ENCODE data around the gene GDNF.

Gene GDNF

DNA sequence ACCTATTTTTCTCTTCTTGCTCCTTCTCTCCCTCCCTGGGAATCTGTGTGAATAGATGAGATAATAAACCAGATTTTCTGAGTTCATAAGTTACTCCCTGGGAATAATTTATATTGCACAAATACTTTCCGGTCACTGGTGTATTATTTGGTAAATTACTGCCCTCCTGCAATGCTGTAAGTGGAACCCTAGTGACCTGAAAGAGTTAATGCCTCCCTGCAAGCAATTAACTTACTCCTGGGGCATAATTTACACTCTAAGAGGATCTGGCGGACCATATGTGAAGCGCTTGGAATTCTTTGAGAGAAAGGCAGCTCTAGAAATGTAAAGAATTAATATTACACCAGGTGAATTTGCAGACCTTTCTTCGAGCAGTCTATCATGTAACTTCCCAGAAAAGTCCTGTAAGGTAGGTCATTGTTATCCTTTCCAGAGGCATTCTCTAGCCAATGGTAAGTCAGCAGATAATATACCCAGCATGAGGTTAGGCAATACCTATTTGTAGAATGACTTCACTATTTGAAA is 7.0 kb upstream of the GDNF start:
- no peak for DNase-seq

DNA sequence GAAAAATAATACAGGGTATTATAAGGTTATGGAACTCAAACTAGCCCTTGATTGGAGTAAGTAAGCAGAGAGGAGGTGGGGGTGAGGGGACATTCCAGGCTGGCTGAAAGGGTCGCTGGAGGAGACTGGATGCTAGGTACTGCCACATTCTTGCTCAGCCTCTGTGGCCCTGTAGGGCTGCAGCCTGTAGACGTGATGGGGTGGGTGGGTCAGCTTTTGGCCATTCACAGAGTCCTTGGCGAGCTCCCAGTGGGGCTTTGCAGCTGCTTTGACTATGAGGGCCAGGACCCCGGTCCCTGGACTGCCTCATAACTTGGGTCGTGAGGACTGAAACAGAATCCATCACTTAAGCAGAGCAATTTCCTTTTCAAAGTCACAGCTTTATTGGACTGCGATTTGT is 4.2 kb upstream of the GDNF start:
- no peak for DNase-seq

DNA sequence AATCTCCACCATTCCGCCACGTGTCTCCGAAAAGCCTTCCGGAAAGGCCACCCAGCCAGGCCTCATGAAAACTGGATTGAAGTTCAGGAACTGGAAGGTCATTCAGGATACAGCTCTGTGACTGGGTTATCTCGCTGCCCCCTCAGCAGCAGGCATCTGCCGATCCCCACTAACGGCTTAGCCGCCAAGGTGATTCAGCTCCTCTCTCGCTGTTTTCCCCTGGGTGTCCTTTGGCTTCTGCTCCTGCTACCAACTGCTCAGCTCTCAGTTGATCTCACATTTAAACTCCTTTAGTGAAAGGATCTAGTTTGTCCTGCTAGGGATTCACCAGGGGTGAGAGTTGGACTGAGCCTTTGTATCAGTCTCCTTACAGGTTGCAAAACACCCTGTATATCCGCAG is 2.2 kb upstream of the GDNF start:
- no peak for DNase-seq

DNA sequence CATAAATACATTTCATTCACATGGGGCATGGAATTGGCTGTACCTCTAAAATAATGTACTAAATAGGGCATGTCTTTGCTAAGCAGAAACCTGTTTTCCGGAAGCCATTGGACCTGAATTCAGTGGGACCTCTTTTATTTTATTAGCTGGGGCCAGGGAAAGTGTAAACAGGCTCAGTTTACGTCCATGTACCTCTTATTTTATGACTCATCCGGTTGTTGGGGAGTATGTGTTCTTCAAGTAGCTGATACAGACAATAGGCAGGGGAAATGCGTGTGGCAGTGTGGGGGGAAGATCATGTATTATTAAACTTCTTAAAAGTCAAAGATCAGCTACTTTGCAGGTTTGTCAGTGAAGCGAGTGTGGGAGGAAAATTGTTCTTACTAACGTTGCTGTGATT is 1.4 kb upstream of the GDNF start:
- DNase-seq = no peak

DNA sequence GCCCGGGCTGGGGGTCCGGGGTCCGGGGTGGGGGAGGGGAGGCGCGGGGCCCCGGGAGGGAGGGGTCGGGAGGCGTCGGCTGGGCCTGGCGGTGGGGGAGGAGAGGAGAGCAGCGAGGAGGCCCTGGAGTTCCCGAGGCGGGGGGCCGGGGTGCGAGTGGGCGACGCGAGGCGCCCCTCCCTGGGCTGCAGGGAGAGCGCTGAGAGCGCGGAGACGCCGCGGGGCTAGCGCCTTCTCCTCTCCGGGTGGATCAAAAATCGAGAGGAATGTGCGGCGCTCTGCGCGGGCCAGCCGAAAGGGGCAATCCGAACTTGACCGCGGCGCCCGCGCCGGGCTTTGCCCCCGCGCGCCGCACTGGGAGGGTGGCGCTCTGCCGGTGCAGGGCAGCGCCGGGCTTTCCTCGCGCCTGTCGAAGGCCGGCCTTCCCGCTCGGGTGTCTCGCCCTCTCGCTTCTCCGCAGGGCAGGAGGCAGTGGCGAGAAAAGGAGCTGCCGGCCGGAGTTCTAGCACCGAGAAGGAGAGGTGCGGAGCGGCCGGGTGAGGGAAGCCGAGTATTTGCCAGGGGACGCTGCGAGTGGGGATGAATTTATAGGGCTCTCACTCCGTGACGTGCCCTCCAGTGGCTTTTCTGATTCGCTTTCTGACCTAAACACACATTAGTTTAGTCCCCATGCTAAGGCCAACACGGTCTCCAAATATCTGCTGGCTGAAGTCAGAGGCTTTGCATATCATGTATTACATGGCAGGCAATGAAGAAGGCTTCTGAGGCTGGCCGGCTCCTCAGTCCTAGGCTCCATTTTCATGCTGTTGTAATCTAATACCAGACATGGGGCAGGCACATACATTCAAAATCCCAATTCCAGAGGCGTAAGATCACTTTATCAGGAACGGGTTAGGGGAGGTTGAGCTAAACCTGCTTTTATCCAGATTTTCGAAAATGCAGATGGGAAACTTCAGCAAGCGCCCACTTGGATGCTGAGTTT is 503 bp upstream of the GDNF start:
- no peak for DNase-seq

DNA sequence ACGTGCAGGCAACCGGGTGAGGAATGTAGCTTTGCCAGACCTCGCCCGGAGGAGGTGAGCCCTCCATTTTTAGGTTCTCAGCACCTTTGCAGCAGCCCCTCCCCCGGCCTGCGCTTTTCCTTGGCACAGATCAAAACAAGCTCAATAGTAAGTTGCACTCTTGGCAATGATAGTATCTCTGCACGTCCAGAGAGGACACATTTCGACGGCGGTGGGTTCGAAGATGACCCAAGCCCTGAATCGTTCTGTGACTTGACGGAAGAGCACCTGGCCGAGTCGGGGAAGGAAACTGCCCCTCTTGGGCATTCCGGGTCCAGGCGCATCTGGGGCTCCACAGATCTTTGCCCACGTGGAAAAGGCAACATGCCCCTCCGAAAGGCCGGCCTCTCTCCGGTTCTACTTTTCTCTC is 904 bp downstream of the GDNF start:
- DNase-seq = no peak

DNA sequence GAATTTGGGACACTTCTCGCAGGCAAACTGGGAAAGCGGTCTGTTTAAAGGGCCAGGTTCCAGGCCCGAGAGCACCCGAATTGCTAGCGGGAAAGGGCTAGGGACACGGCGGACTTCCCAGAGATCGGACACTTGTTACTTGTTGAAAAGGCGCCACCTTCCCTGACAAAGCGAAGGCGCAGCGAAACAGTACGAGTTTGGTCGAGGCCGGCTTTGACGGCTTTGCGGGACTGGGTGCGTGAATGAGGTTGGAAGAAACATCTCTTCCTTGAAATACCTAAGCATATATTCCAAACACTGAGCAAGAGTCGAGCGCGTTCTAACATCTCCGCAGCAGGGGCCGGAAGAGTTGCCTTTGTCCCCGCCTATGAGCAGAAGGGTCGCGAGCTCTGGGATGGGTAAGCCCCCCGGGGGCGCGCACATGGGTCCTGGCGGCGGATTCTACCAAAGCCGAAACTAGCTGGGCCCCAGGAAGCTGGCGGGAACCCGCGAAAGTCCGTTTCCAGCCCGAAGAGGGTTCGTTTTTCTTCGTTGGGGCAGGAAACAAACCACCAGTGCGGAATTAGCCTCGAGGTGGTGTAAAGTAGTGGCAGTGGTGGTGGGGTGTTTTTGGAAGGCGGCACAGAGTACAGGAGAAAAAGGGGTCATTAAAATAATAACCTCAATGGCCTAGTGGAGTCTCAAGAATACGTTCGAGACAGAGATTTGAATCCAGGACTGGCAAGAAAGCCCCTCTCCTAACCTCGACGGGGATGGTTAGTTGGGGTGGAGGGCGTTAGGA is 1.5 kb downstream of the GDNF start:
- no peak for DNase-seq

DNA sequence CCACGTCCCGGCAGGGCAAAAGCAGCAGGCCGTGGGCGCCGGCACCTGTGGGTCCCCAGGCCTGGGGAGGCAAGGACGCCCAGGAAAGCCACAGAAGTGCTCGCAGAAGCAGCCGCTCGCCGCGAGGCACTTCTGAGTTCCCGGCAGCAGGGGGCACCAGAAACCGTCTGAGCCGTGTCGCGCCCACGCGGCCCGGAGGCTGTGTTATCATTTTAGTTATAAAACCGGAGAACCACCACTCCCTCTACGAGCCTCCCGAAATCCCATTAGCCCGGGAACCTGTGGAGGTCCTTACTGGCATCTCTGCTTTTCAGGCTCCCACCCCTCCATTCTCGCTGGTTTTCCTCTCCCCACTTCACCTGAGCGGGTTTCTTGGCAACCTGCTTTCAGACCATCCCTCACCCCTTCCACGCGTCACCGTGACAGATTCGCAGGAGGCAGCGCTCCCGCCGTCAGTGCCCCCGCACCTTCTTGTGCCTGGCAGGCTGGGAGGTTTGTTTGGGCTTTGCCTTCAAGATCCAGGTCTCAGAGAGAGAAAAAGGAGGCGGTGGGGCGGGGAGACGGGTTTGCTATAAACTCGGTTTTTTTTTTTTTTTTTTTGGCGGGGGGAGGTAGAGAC is 2.3 kb downstream of the GDNF start:
- DNase-seq = peak; percentile 35

DNA sequence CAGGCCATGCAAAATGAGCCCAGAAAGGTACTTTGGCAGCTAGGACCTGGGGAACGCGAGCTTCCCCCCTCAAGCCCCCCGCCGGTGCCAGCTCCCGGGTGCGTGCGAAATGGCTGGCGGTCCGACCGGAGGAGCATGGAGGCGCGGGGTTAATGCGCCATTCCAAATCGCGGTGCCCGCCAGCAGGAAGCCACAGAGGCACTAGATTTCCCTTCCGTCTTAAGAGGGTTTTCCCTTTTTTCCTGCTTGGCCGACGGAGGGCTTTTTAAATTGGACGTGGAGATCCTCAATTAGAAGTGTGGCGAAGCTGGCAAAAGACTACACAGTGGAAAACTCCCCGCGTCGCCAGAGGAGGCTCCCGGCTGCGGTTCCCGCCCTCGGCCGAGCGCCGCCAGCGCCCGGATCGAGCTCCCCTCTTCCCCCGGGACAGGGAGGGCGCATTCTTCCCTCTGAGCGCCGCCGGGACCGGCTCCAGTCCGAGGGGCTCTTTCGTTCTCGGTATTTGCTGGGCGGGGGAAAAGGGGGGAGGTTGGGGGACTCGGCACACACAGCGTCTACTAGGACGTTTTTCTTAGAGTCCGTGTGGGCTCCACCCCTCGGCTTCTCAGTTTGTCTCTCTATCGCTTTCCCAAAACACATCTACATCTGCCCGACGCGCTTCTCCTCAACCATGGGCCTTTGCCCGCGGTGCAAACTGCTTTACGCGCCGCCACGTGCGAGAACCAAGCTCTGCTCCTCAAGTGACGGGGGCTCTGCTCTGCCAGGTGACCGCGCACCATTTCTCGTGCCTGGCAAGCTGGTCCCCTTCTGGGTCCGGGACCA is 3.0 kb downstream of the GDNF start:
- no peak for DNase-seq

DNA sequence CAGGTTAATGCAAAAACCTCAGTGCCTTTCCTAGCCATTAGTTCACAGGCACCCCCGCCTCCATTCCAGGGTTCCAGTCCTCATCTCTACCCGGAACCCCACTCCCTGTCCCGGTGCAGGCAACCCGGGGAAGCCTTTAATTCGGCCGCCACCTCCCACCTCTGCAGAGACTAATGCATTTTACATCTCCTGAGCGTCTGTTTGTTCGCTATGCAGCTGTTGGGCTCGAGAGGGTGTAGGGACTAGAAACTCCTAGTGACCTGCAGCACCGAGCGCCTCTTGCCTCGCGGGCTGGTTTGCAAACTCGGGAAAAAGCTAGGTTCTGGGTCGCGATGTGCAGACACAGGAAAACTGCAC is 3.6 kb downstream of the GDNF start:
- no peak for DNase-seq

DNA sequence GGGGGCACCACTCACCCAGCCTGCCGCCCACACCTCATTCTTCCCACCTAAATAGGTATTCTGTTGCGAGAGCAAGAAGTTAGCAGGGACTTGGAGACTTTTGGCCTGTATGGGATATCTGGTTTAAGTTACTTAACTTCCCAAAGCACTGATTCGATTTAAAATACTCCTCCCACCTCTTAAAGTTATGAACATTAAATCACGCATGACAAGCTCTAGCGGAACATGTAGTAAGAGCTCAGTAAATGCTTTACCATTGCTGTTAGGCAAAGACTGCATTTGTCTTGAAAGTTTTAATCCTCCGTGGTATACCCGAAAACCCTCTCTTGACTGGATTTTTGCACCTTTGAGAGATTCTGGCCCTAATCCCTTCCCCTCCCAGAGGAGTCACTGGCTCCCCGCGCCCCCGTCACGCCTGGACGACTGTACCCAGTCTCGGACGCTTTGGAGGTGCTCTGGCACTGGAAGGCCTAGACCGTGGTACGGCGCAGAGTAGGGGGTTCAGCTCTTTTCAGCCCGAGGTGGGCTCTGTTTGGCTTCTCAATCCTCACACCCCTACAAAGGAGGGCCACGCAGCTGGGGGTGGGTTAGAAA is 4.4 kb downstream of the GDNF start:
- DNase-seq = no peak

DNA sequence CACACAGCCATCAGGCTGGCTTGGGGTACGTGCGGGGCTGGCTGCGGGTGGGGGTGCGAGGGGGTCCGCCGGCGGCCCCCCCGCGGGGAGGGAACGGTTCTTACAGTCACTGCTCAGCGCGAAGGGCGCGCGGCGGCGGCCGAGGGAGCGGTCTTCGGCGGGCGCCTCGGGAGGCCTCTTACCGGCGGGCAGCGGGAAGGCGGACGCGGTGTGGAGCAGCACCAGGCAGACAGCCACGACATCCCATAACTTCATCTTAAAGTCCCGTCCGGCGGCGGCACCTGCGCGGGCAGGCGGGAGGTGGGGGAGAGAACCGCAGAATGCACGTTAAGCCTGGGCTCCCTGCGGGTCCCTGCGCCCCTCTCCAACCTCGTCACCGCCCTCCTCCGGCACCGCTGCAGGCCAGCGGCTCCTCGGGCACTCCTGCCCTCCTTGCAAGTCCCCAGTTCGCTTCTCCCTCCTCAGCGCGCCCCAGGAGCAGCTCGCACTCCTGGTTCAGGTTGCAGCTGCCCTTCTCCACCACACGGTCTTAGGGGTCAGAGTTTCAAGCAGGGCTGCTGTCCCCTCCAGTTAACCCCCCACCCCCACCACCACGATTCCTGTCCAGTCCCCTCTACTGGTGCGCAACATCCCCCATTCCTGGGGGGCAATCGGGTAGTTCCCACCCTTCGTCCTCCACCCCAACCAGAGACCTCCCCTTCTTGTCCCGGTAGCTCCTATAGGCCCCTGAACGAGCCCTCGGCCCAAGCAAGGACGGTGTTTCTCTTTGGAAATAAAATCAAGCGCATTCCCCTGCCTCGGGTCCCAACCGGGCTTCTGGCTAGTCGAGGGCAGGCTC is 5.1 kb downstream of the GDNF start:
- DNase-seq = no peak

DNA sequence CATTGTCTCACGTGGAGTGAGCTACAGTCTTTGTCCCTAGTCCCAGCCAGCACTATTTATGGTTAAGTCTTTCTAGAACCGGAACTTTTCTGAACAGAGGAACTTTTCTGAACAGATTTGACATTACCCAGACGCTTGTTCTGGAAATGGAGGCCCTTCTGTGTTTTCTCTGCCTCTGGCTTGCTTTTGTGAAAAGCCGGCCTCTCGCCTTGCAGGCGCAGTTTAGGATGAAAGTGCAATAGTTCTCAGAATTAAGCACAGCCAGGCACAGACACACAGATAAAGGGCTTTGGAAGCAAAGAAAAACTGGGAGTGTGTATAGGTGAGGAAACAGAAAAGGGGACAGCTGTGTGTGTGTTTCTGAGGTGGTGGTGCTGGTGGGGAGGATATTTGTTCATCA is 5.9 kb downstream of the GDNF start:
- no peak for DNase-seq

DNA sequence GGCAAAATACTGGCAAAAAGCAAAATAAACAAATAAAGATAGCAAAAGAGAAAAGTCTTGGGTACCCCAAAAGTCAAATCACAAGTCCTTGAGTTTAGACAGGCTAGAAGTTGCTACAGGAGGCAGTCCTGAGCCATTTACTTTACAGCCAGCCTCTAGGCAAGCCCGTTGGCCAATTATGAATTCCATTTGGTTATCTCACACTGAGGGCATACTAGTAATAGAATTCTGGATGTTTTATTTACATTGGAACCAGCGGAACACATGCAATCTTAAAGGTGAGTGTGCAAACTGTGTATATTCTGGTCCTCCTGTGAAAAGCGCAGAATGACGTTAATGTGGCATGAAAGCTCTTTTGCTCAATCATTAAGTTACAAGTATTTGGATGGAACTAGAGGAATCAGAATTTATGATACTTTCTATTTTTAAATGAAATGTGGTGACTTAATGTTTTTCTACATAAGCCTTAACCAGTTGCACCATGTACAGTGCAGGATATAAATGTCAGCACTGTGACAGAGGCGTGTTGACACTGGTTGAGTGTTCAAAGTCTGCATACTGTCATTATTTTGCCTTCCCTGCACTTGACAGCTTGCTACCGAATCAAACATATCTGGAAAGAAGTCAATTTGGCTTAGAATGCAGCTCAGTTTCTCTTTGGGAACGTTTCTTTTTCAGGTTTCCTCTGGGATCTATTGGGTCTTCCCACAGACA is 7.9 kb downstream of the GDNF start:
- DNase-seq = no peak

DNA sequence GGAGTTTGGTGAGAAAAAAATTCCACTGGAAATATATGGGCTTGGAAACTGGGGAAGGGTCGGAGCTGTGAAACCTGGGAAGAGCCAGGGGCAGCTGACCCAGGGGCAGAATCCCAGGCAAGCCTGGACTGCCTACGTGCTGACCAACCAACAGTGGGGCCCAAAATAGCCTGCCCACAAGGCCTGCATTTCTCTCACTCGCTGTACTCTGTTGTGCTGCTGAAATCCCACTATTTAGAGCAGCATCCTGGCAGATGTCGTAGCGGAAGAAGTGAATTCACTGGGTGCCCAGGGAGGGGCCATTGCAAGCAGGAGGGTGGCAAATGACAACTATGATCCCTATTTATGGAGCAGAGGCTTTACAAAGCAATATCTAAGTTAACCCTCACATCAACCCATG is 9.5 kb downstream of the GDNF start:
- DNase-seq = no peak

DNA sequence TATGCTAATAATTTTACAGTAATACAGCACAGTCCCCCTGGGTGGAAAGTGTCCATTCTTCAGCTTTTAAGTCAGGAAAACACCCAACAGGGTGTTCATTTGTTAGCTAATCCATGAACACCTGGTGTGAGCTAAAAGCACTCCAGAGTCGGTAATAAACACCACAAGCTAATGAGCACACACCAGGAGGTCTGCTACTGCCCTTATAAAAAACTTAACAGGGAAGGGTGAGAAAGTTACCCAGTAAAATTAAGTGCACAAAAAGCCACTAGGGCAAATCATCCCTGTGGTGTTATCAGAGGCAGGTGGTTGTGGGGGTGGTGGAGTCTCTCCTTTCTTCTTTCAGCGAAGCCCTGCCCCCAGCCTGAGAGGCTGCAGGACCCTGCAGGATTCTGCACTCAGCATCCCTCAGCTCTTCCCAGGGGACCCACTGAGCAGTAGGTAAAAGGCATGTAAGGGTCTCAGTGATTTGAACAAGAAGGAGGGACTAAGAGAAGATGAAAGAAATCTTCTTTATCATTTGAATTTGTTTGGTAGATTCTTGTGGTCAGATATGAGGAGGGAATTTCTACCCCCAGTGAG is 14.4 kb downstream of the GDNF start:
- DNase-seq = no peak

DNA sequence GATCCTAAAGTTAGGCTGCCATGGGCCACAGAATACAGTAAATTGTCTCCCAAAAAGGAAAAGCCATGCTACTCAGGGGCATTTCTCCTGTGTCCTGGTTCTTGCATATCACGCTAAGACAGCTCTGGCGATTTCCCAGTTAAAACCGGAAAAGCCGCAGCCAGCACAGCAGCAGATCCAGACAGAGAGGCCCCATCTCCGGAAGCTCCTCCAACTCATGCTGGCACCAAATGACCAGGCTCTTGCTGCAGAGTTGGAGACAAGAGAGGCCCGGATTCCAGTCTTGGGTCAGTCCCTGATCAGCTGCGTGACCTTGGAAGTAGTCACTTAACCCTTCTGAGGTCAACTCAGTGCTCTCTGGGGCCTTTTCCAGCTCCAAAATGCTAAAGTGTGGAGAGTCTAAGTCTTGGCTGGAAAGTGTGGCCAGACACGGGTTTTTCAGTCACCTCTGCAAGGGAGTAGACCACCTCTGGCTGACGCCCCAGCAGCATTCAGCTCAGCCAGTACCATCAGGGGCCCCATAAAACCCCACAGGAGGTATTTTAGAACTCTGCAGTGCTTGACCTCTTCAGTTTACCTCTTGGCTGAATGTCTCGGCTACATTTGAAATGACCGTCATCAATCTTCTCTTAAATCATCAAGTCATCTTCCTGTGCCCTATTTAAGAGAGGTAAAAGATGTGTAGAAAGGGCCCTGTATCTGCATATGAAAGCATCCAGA is 16.2 kb downstream of the GDNF start:
- DNase-seq = no peak

DNA sequence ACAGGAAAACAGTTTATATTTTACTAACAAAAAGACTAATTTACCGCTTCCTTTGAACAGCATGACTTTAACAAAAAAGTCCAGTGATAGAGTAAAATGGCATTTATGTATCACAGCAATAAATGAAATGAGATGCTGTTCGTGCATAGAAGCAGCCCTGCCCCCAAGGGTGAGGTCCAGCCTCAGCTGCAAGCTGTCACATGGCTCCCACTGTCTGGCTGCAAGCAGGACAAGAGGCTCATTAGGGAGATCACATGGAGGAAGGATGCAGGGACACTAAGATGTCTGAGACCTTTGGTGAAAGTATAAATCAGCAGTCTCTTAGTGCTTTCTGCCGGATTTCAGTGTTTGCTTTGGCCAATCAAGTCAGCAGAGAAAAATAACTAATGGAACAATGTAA is 23.0 kb downstream of the GDNF start:
- DNase-seq = no peak

DNA sequence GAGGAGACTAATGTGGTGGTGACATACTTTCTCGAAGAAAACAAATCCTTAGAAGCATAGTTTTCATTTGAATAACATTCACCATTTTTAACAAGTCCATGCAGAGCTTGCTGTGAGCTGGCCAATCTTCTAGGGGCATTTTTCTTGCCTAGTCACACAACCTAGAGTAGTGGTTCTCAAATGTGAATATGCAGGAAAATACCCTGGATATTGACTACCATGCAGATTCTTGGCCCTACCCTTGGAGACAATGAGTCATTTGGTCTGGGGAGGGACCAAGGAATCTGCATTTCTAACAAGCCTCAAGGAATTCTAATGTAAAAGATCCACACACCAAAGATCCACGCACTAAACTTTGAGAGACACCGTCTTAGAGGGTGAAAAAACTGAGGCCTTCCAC is 23.5 kb downstream of the GDNF start:
- no peak for DNase-seq

DNA sequence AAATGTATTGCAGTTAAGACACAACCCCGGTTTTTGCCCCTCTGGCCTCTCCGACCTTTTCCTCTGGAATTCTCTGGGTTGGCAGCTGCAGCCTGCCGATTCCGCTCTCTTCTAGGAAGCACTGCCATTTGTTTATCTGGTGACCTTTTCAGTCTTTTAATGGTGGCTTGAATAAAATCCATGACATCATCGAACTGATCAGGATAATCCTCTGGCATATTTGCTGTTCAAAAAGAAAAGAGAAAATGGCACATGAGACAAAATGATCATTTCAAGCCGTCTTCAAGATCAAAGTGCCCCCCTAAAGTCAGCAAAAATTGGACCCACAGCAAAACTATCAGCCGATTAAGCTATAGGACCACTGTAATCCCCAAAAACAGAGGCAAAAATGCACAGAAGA is 23.9 kb downstream of the GDNF start:
- no peak for DNase-seq
